GM19438 (cell line): ENCODE measurements around the gene ERO1B.

Experiments used
- ATAC-seq: cut with Tn5 transposase; IDR thresholded peaks from one replicate; pipeline ENCODE4 v1.9.1; 2021; ENCODE audit warnings: low read depth; ENCODE audit not compliant: unreplicated experiment

Gene ERO1B

GRCh38 chr1:236253918-236254637 lies 27.7 kb downstream of the ERO1B start:
- ATAC-seq: no peak

GRCh38 chr1:236253119-236253518 lies 28.6 kb downstream of the ERO1B start:
- ATAC-seq: no peak

- ATAC-seq: no peak
These were observed 30.2 kb downstream of the ERO1B start for GRCh38 chr1:236251587-236251986.

GRCh38 chr1:236247286-236247685 lies 34.5 kb downstream of the ERO1B start:
- no peak for ATAC-seq

GRCh38 chr1:236242568-236242967 lies 39.2 kb downstream of the ERO1B start:
- ATAC-seq: no peak

GRCh38 chr1:236240675-236241074 lies 41.1 kb downstream of the ERO1B start:
- no peak for ATAC-seq

- no peak for ATAC-seq
These were observed 42.6 kb downstream of the ERO1B start for GRCh38 chr1:236239092-236239585.

- no peak for ATAC-seq
These were observed 46.6 kb downstream of the ERO1B start for GRCh38 chr1:236235116-236235515.

- no peak for ATAC-seq
These were observed 53.3 kb downstream of the ERO1B start for GRCh38 chr1:236228411-236228810.

- no peak for ATAC-seq
These were observed 59.1 kb downstream of the ERO1B start for GRCh38 chr1:236222632-236223031.

- ATAC-seq: no peak
These were observed 61.3 kb downstream of the ERO1B start for GRCh38 chr1:236220473-236220872.

GRCh38 chr1:236214761-236215160 lies 67.0 kb downstream of the ERO1B start:
- ATAC-seq: no peak

- no peak for ATAC-seq
These were observed 68.2 kb downstream of the ERO1B start for GRCh38 chr1:236213534-236213933.

- no peak for ATAC-seq
These were observed 69.9 kb downstream of the ERO1B start for GRCh38 chr1:236211815-236212214.

- ATAC-seq: no peak
These were observed 72.0 kb downstream of the ERO1B start for GRCh38 chr1:236209713-236210112.

- ATAC-seq: no peak
These were observed 72.6 kb downstream of the ERO1B start for GRCh38 chr1:236209185-236209584.

- no peak for ATAC-seq
These were observed 74.2 kb downstream of the ERO1B start for GRCh38 chr1:236207569-236207968.

GRCh38 chr1:236207121-236207520 lies 74.6 kb downstream of the ERO1B start:
- ATAC-seq: no peak

- no peak for ATAC-seq
These were observed 75.2 kb downstream of the ERO1B start for GRCh38 chr1:236206548-236206947.

- ATAC-seq: no peak
These were observed 77.1 kb downstream of the ERO1B start for GRCh38 chr1:236204656-236205055.

- ATAC-seq: no peak
These were observed 77.7 kb downstream of the ERO1B start for GRCh38 chr1:236204039-236204438.

- no peak for ATAC-seq
These were observed 80.0 kb downstream of the ERO1B start for GRCh38 chr1:236201786-236202185.

GRCh38 chr1:236200925-236201324 lies 80.8 kb downstream of the ERO1B start:
- no peak for ATAC-seq
